RCC 7860 (cell line): ENCODE data around the gene KCNAB3.
"Not testable (repeated sequence)": the region's sequence is repeated elsewhere in the genome, so short reads cannot be mapped to it uniquely, and the experiment has no call there.

ENCODE experiments used
- DNase-seq: peaks from one replicate; pipeline ENCODE4 v3.0.0-alpha.2; 2015; ENCODE audit warnings: low spot score
- FAIRE-seq: peaks from 2 replicates; lab custom pipeline; 2012; peaks lifted over from hg19 to GRCh38; lab: Jason Lieb, UNC

Gene KCNAB3

GRCh38 chr17:7929158-7930023 lies at the start of gene KCNAB3:
Gene KCNAB3, minus strand, starts transcription at chr17:7929856. Its CDS starts 421 bp downstream, at chr17:7929435.
- no peak for DNase-seq
- no peak for FAIRE-seq

GRCh38 chr17:7977805-7978204 lies 48.1 kb upstream of the KCNAB3 start:
- FAIRE-seq = no peak

GRCh38 chr17:7977039-7977438 lies 47.4 kb upstream of the KCNAB3 start:
- DNase-seq (no peak), FAIRE-seq (no peak)

More at GRCh38 chr17:7977805-7978204, 48.1 kb upstream of the KCNAB3 start:
- DNase-seq = no peak

- FAIRE-seq = no peak
- DNase-seq = no peak
Observed at GRCh38 chr17:7974638-7975131, 45.0 kb upstream of the KCNAB3 start.

- DNase-seq (no peak), FAIRE-seq (no peak)
Observed at GRCh38 chr17:7972131-7972785, 42.6 kb upstream of the KCNAB3 start.

- FAIRE-seq (no peak), DNase-seq (no peak)
Observed at GRCh38 chr17:7971651-7972050, 42.0 kb upstream of the KCNAB3 start.

GRCh38 chr17:7969433-7969832 lies 39.8 kb upstream of the KCNAB3 start:
- FAIRE-seq (no peak), DNase-seq (no peak)

GRCh38 chr17:7967751-7968150 lies 38.1 kb upstream of the KCNAB3 start:
- FAIRE-seq (no peak), DNase-seq (no peak)

GRCh38 chr17:7961421-7961820 lies 31.8 kb upstream of the KCNAB3 start:
- FAIRE-seq = no peak
- DNase-seq = no peak

- FAIRE-seq = no peak
- DNase-seq = no peak
Observed at GRCh38 chr17:7959503-7960253, 30.0 kb upstream of the KCNAB3 start.

- no peak for DNase-seq
- FAIRE-seq = no peak
Observed at GRCh38 chr17:7956228-7956965, 26.7 kb upstream of the KCNAB3 start.

- no peak for FAIRE-seq
- no peak for DNase-seq
Observed at GRCh38 chr17:7955414-7956227, 26.0 kb upstream of the KCNAB3 start.

- not testable (repeated sequence) for FAIRE-seq, DNase-seq
Observed at GRCh38 chr17:7953266-7953665, 23.6 kb upstream of the KCNAB3 start.

GRCh38 chr17:7951143-7951792 lies 21.6 kb upstream of the KCNAB3 start:
- DNase-seq (no peak), FAIRE-seq (no peak)

GRCh38 chr17:7950578-7950977 lies 20.9 kb upstream of the KCNAB3 start:
- FAIRE-seq = no peak
- no peak for DNase-seq

- FAIRE-seq (no peak), DNase-seq (no peak)
Observed at GRCh38 chr17:7947651-7948050, 18.0 kb upstream of the KCNAB3 start.

- DNase-seq = no peak
- FAIRE-seq = no peak
Observed at GRCh38 chr17:7946441-7946840, 16.8 kb upstream of the KCNAB3 start.

GRCh38 chr17:7945651-7946050 lies 16.0 kb upstream of the KCNAB3 start:
- DNase-seq = no peak
- no peak for FAIRE-seq

- FAIRE-seq (no peak), DNase-seq (no peak)
Observed at GRCh38 chr17:7944326-7944725, 14.7 kb upstream of the KCNAB3 start.
